HL-60 (cell line): ENCODE data around the gene LTBP3.

ENCODE experiments used
- DNase-seq, 2 experiments: peaks; one replicate each; pipeline ENCODE4 v3.0.0-alpha.2; 2010 to 2020; ENCODE audit warnings: low read depth in 1 of 2, low spot score in 1 of 2
- H3K27ac ChIP-seq: fragments of 250-450 bp; sonication (Bioruptor Pico); replicated peaks from 2 replicates; pipeline ENCODE4 v1.5.1; 2020; ENCODE audit warnings: mild to moderate bottlenecking, moderate library complexity
- H3K27me3 ChIP-seq: fragments of 250-450 bp; sonication (Bioruptor Pico); 2 replicates; pipeline ENCODE4 v1.5.1; 2021; ENCODE audit warnings: mild to moderate bottlenecking, moderate library complexity; ENCODE audit not compliant: insufficient read depth, poor library complexity, severe bottlenecking
- H3K4me3 ChIP-seq: replicated peaks from 2 replicates; pipeline ENCODE4 v1.5.1; 2011; ENCODE audit warnings: mild to moderate bottlenecking, control low read depth, low read length; ENCODE audit not compliant: insufficient read depth
- CTCF ChIP-seq: IDR thresholded peaks from one replicate; pipeline ENCODE4 v1.5.1; 2011; ENCODE audit warnings: low read length, control low read depth, inconsistent platforms; ENCODE audit not compliant: insufficient read depth
- GABPA ChIP-seq: IDR thresholded peaks from 2 replicates; pipeline ENCODE4 v1.6.1; 2012; ENCODE audit warnings: low read depth
- POLR2AphosphoS5 ChIP-seq: IDR thresholded peaks from 2 replicates; pipeline ENCODE4 v1.6.1; 2012; ENCODE audit warnings: low read depth
- SPI1 ChIP-seq: IDR thresholded peaks from 2 replicates; pipeline ENCODE4 v1.6.1; 2012; ENCODE audit warnings: low read depth, mild to moderate bottlenecking, borderline replicate concordance
- TF ChIP-seq, protein P1 (sequence below): IDR thresholded peaks from 2 replicates; pipeline ENCODE4 v1.6.1; 2012; ENCODE audit warnings: low read depth; ENCODE audit not compliant: insufficient replicate concordance

LTBP3 gene

DNA sequence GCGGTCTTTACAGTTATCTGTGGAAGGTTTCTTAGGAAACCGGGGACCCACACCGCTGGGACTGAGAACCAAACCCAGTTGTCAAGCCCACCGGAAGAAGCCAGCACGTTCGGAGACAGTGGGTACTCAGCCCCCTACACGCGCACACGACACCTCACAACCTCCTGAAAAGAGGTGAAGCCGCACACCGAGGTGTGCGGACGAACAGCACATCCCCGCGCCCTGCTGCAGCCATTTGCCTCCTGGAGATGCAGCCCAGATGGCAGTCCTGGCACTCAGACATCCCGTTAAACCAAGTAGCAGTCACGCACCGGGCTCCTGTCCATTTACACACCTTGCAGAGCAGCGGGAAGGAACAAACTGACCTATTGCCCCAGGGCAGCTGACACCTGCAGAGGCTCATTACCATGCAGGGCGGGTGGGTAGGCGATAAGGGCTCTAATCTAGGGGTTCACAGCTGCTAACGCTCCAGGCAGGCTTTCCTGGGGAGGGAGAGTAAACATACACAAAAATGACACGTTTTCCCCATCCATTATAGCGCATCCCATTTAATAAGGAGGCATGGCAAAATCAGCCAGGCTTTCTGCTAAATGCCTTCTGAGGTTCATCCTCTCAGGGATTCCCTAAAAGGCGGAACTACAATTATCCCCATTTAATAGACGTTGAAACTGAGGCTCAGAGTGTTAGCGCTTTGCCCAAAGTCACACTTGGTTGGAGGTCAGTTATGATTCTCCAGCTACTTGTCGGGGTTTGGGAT is 16.8 kb upstream of the LTBP3 start:
- peak in 1 of 2 experiments; percentile 36 for DNase-seq
- Histone ChIP-seq H3K4me3 (peak overlapping the region; percentile 81), H3K27me3 (no peaks in the 10 kb centered on the region), H3K27ac (peak overlapping the region; percentile 91)
- TF ChIP-seq, protein P1, sequence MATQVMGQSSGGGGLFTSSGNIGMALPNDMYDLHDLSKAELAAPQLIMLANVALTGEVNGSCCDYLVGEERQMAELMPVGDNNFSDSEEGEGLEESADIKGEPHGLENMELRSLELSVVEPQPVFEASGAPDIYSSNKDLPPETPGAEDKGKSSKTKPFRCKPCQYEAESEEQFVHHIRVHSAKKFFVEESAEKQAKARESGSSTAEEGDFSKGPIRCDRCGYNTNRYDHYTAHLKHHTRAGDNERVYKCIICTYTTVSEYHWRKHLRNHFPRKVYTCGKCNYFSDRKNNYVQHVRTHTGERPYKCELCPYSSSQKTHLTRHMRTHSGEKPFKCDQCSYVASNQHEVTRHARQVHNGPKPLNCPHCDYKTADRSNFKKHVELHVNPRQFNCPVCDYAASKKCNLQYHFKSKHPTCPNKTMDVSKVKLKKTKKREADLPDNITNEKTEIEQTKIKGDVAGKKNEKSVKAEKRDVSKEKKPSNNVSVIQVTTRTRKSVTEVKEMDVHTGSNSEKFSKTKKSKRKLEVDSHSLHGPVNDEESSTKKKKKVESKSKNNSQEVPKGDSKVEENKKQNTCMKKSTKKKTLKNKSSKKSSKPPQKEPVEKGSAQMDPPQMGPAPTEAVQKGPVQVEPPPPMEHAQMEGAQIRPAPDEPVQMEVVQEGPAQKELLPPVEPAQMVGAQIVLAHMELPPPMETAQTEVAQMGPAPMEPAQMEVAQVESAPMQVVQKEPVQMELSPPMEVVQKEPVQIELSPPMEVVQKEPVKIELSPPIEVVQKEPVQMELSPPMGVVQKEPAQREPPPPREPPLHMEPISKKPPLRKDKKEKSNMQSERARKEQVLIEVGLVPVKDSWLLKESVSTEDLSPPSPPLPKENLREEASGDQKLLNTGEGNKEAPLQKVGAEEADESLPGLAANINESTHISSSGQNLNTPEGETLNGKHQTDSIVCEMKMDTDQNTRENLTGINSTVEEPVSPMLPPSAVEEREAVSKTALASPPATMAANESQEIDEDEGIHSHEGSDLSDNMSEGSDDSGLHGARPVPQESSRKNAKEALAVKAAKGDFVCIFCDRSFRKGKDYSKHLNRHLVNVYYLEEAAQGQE = no peak

DNA sequence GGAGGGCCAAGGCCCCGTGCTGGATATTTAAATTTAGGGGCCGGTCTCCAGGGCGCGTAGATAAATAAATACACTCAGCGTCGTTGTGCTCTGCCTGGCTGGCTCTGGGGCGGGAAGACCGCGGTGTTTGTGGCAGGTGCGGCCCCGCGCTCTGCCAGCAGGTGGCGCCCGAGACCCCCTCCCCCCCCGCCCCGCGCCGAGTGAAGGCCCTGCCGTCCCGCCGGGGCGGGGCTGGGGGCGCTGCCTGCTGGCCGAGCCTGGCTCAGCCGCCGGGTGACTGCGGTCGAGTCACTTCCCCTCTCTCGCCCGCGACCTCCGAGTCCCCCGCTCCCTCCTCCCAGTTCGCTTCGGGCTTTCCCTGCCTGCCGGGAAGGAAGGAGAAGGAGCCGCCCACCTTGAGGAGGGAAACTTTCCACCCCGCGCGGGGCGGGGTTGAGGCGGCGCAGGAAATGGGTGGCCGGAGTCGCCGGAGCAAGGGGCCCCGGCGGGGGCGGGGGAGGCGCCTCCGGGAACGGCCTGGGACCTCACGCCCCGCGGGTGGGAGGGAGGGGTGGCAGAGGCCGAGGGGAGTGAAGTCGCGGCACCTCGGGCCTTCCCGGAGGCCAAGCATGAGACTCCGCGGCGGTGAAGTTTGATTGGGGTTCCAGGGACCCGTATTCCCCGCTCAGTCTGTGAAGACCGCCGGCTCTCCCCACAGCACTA is 16.1 kb upstream of the LTBP3 start:
- TF ChIP-seq SPI1 = peak; percentile 94
- TF ChIP-seq, protein P1 = no peak
- peak; percentile 58 for TF ChIP-seq CTCF
- TF ChIP-seq POLR2AphosphoS5 = peak; percentile 26; the same call in 1 of the 2 replicates
- no peak; the same call in 1 of the 2 replicates for TF ChIP-seq GABPA
- Histone ChIP-seq H3K4me3 (peak overlapping the region; percentile 81), H3K27me3 (no peaks in the 10 kb centered on the region), H3K27ac (peak overlapping the region; percentile 91)
- peak; percentile 98 for DNase-seq

GRCh38 chr11:65573391-65574079 is 15.4 kb upstream of the LTBP3 start:
- Histone ChIP-seq H3K27ac (peak overlapping the region; percentile 91), H3K4me3 (peak overlapping the region; percentile 64), H3K27me3 (no peaks in the 10 kb centered on the region)
- no peak for TF ChIP-seq GABPA
- TF ChIP-seq POLR2AphosphoS5 = no peak
- TF ChIP-seq, protein P1 = no peak
- no peak for TF ChIP-seq SPI1
- no peak for TF ChIP-seq CTCF
- DNase-seq = no peak
